HL-60 (cell line): ENCODE measurements around the gene COX6B2.

ENCODE experiments used
- GABPA ChIP-seq: IDR thresholded peaks from 2 replicates; pipeline ENCODE4 v1.6.1; 2012; ENCODE audit warnings: low read depth
- POLR2AphosphoS5 ChIP-seq: IDR thresholded peaks from 2 replicates; pipeline ENCODE4 v1.6.1; 2012; ENCODE audit warnings: low read depth
- REST ChIP-seq: IDR thresholded peaks from 2 replicates; pipeline ENCODE4 v1.6.1; 2012; ENCODE audit warnings: low read depth; ENCODE audit not compliant: insufficient replicate concordance
- SPI1 ChIP-seq: IDR thresholded peaks from 2 replicates; pipeline ENCODE4 v1.6.1; 2012; ENCODE audit warnings: low read depth, mild to moderate bottlenecking, borderline replicate concordance
- TF ChIP-seq, protein P1 (sequence below): IDR thresholded peaks from one replicate; pipeline ENCODE4 v1.5.1; 2011; ENCODE audit warnings: low read length, control low read depth, inconsistent platforms; ENCODE audit not compliant: insufficient read depth

- TF ChIP-seq POLR2AphosphoS5 (no peak), REST (no peak), SPI1 (no peak), GABPA (no peak)
- TF ChIP-seq, protein P1, sequence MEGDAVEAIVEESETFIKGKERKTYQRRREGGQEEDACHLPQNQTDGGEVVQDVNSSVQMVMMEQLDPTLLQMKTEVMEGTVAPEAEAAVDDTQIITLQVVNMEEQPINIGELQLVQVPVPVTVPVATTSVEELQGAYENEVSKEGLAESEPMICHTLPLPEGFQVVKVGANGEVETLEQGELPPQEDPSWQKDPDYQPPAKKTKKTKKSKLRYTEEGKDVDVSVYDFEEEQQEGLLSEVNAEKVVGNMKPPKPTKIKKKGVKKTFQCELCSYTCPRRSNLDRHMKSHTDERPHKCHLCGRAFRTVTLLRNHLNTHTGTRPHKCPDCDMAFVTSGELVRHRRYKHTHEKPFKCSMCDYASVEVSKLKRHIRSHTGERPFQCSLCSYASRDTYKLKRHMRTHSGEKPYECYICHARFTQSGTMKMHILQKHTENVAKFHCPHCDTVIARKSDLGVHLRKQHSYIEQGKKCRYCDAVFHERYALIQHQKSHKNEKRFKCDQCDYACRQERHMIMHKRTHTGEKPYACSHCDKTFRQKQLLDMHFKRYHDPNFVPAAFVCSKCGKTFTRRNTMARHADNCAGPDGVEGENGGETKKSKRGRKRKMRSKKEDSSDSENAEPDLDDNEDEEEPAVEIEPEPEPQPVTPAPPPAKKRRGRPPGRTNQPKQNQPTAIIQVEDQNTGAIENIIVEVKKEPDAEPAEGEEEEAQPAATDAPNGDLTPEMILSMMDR, result no peak
These were observed 469 bp downstream of the COX6B2 start for GRCh38 chr19:55353803-55354697.
